H1 (cell line): ENCODE results near the gene TCF7L2. TPM values are rescaled to one million over a fixed set of nuclear protein-coding genes. Genes with fewer than 3 reads are reported as not detected.
A peak's percentile ranks its signal among the peaks of the same experiment; 100 is the strongest.

Experiments
- CTCF ChIA-PET: fragments of 300-600 bp; sonication (Branson Sonifier 250); formaldehyde crosslinking; loops from one replicate; lab custom pipeline; 2021; ENCODE audit not compliant: partially characterized antibody; lab: Charles Lee
- POLR2A ChIA-PET: fragments of 300-600 bp; sonication (Branson Sonifier 250); formaldehyde crosslinking; loops from one replicate; lab custom pipeline; 2021; ENCODE audit warnings: inconsistent platforms; ENCODE audit not compliant: partially characterized antibody; lab: Charles Lee
- DNase-seq, 2 experiments: peaks; one replicate each; pipeline versions ENCODE4 v3.0.0 to v3.0.0-alpha.2; 2010 to 2022; ENCODE audit warnings: low spot score in 2 of 2, low read depth in 1 of 2, mixed read lengths in 1 of 2
- FAIRE-seq: peaks from 2 replicates; lab custom pipeline; 2011; peaks lifted over from hg19 to GRCh38; lab: Jason Lieb, UNC
- H2AFZ ChIP-seq: 2 replicates; pipeline ENCODE4 v1.8.1; 2012; ENCODE audit warnings: low read length, inconsistent platforms
- H2AK5ac ChIP-seq: 2 replicates; pipeline ENCODE4 v1.6.1; 2013; ENCODE audit warnings: low read depth, low read length
- H2BK120ac ChIP-seq: replicated peaks from 2 replicates; pipeline ENCODE3; 2013; ENCODE audit warnings: low read depth, low read length, inconsistent platforms
- H2BK12ac ChIP-seq: 2 replicates; pipeline ENCODE4 v1.6.1; 2013; ENCODE audit warnings: low read depth, low read length
- H2BK15ac ChIP-seq: 2 replicates; pipeline ENCODE4 v1.6.1; 2013; ENCODE audit warnings: low read length
- H2BK20ac ChIP-seq: 2 replicates; pipeline ENCODE4 v1.6.1; 2013; ENCODE audit warnings: low read length
- H2BK5ac ChIP-seq: 2 replicates; pipeline ENCODE4 v1.6.1; 2013; ENCODE audit warnings: low read depth, low read length
- H3K14ac ChIP-seq: 2 replicates; pipeline ENCODE4 v1.6.1; 2013; ENCODE audit warnings: inconsistent platforms; ENCODE audit not compliant: insufficient read length
- H3K18ac ChIP-seq: 2 replicates; pipeline ENCODE4 v1.6.1; 2013; ENCODE audit warnings: low read length; ENCODE audit errors: extremely low read depth
- H3K23ac ChIP-seq: 2 replicates; pipeline ENCODE4 v1.6.1; 2013; ENCODE audit warnings: inconsistent platforms; ENCODE audit not compliant: insufficient read length
- H3K23me2 ChIP-seq: 2 replicates; pipeline ENCODE4 v1.6.1; 2013; ENCODE audit warnings: low read depth, low read length
- H3K27ac ChIP-seq: 2 replicates; pipeline ENCODE4 v1.6.1; 2011; ENCODE audit warnings: low read depth, low read length, inconsistent platforms
- H3K27me3 ChIP-seq, 4 experiments: replicated peaks in 1 of 4; 1 replicate in 1 of 4; 2 replicates in 3 of 4; pipeline versions ENCODE4 v1.6.1 to v1.8.1; 2011 to 2013; ENCODE audit warnings: low read length in 3 of 4, mild to moderate bottlenecking in 3 of 4, inconsistent platforms in 2 of 4, mixed read lengths in 2 of 4, moderate library complexity in 1 of 4; ENCODE audit not compliant: control insufficient read depth in 3 of 4, insufficient read depth in 3 of 4; ENCODE audit errors: extremely low read depth in 1 of 4
- H3K36me3 ChIP-seq, 4 experiments: 2 replicates each; pipeline versions ENCODE4 v1.6.1 to v1.8.1; 2011 to 2013; ENCODE audit warnings: mild to moderate bottlenecking in 4 of 4, low read length in 3 of 4, moderate library complexity in 2 of 4, control low read depth in 1 of 4, inconsistent platforms in 1 of 4; ENCODE audit not compliant: insufficient read depth in 4 of 4, control insufficient read depth in 2 of 4
- H3K4ac ChIP-seq: replicated peaks from 2 replicates; pipeline ENCODE3; 2013; ENCODE audit warnings: low read length, low read depth, mixed read lengths, inconsistent platforms; ENCODE audit not compliant: insufficient read length
- H3K4me1 ChIP-seq, 4 experiments: replicated peaks in 1 of 4; 1 replicate in 1 of 4; 2 replicates in 3 of 4; pipeline versions ENCODE4 v1.6.1 to v1.8.1; 2011 to 2013; ENCODE audit warnings: low read length in 3 of 4, inconsistent platforms in 2 of 4, mixed read lengths in 1 of 4; ENCODE audit not compliant: insufficient read depth in 4 of 4, control insufficient read depth in 3 of 4
- H3K4me2 ChIP-seq, 2 experiments: 2 replicates each; pipeline versions ENCODE4 v1.6.1 to v1.8.1; 2011 to 2013; ENCODE audit warnings: low read depth in 2 of 2, low read length in 2 of 2, control low read depth in 1 of 2, inconsistent platforms in 1 of 2, mild to moderate bottlenecking in 1 of 2; ENCODE audit not compliant: insufficient read depth in 1 of 2
- H3K4me3 ChIP-seq, 4 experiments: fragments of 200-600, 300-600 bp in 1 of 4; sonication (generic), shearing (Covaris generic), sonication (Bioruptor Twin) in 1 of 4; 2 replicates each; pipeline versions ENCODE4 v1.5.1 to v1.8.1; 2011 to 2016; ENCODE audit warnings: low read length in 4 of 4, low read depth in 3 of 4, control low read depth in 2 of 4, inconsistent platforms in 2 of 4, mild to moderate bottlenecking in 2 of 4, mixed read lengths in 1 of 4, moderate library complexity in 1 of 4; ENCODE audit not compliant: insufficient read depth in 2 of 4; ENCODE audit errors: extremely low read depth in 1 of 4
- H3K56ac ChIP-seq: replicated peaks from 2 replicates; pipeline ENCODE3; 2013; ENCODE audit warnings: low read depth, mild to moderate bottlenecking, mixed read lengths, low read length, inconsistent platforms; ENCODE audit not compliant: insufficient read length
- H3K79me1 ChIP-seq: 2 replicates; pipeline ENCODE4 v1.6.1; 2013; ENCODE audit warnings: low read depth, low read length, control low read depth
- H3K79me2 ChIP-seq, 2 experiments: 2 replicates each; pipeline versions ENCODE4 v1.6.1 to v1.8.1; 2012 to 2013; ENCODE audit warnings: low read length in 2 of 2, mild to moderate bottlenecking in 2 of 2, inconsistent platforms in 1 of 2; ENCODE audit not compliant: insufficient read depth in 2 of 2, control insufficient read depth in 1 of 2
- H3K9ac ChIP-seq, 4 experiments: replicated peaks in 1 of 4; 1 replicate in 1 of 4; 2 replicates in 3 of 4; pipeline versions ENCODE4 v1.6.1 to v1.8.1; 2011 to 2013; ENCODE audit warnings: low read depth in 3 of 4, low read length in 3 of 4, control low read depth in 2 of 4, mild to moderate bottlenecking in 2 of 4, moderate library complexity in 2 of 4, inconsistent platforms in 1 of 4; ENCODE audit errors: extremely low read depth in 1 of 4
- H3K9me3 ChIP-seq, 2 experiments: 2 replicates each; pipeline versions ENCODE4 v1.6.1 to v1.8.1; 2012 to 2013; ENCODE audit warnings: mild to moderate bottlenecking in 2 of 2, moderate library complexity in 2 of 2, control low read depth in 1 of 2, inconsistent platforms in 1 of 2, low read depth in 1 of 2, low read length in 1 of 2, mixed read lengths in 1 of 2; ENCODE audit not compliant: insufficient read depth in 2 of 2
- H4K20me1 ChIP-seq, 2 experiments: replicated peaks in 1 of 2; 2 replicates each; pipeline versions ENCODE3 to v1.8.1; 2011 to 2013; ENCODE audit warnings: inconsistent platforms in 2 of 2, low read length in 2 of 2, mild to moderate bottlenecking in 1 of 2; ENCODE audit not compliant: insufficient read depth in 2 of 2, control insufficient read depth in 1 of 2
- H4K5ac ChIP-seq: 2 replicates; pipeline ENCODE4 v1.6.1; 2013; ENCODE audit warnings: low read length, low read depth, mixed read lengths, inconsistent platforms; ENCODE audit not compliant: insufficient read length
- H4K8ac ChIP-seq: 2 replicates; pipeline ENCODE4 v1.8.0; 2013; ENCODE audit warnings: mild to moderate bottlenecking, moderate library complexity, low read length, inconsistent platforms; ENCODE audit not compliant: insufficient read depth; ENCODE audit errors: extremely low read depth
- H4K91ac ChIP-seq: replicated peaks from 2 replicates; pipeline ENCODE3; 2013; ENCODE audit warnings: low read length, mixed read lengths, inconsistent platforms; ENCODE audit not compliant: insufficient read length
- RFX5 ChIP-seq: IDR thresholded peaks from 2 replicates; pipeline ENCODE4 v1.6.1; 2011; ENCODE audit warnings: low read depth, low read length, improper control_type of control experiment, borderline replicate concordance
- SAP30 ChIP-seq: fragments of 300-600 bp; sonication (generic); IDR thresholded peaks from 2 replicates; pipeline ENCODE4 v1.7.1; 2012; ENCODE audit warnings: low read length, moderate library complexity, mild to moderate bottlenecking, inconsistent platforms; ENCODE audit not compliant: insufficient read depth, insufficient replicate concordance
- WGBS, 2 experiments: shearing (Covaris generic) in 1 of 2; methylation state at CpG; one replicate each; pipeline versions ENCODE4 v1.1.6 to v1.1.7; 2013 to 2015; ENCODE audit warnings: low lambda C conversion rate in 2 of 2, mixed read lengths in 2 of 2, inconsistent platforms in 1 of 2, low coverage in 1 of 2, missing lambda C conversion rate in 1 of 2; ENCODE audit not compliant: insufficient replicate concordance in 2 of 2, insufficient coverage in 1 of 2, insufficient read length in 1 of 2; ENCODE audit errors: extremely low coverage in 1 of 2, missing lambda C conversion rate in 1 of 2; 5-methylcytosine and 5-hydroxymethylcytosine counted together
- polyA plus RNA-seq, 7 experiments: library from polyadenylated mRNA; depleted of rRNA in 3 of 7; stranded (reverse) in 5 of 7; unstranded in 2 of 7; fragments of >200 nt in 5 of 7; fragments of 200-250 nt in 2 of 7; gene quantifications; 1 replicate in 5 of 7; 2 replicates in 1 of 7; 4 replicates in 1 of 7; pipeline versions ENCODE4 v1.2.1 to v1.2.3, GENCODE V29; 2011 to 2013; ENCODE audit warnings: missing spikeins in 2 of 7, mixed read lengths in 2 of 7
- total RNA-seq: library from RNA; stranded (reverse); fragmentation: NEBNext Ultra II Directional; extraction: Animal tissue kit (Norgen Biotek cat#: 25700); gene quantifications from 2 replicates; pipeline ENCODE4 v1.2.1, GENCODE V29; 2021

The TCF7L2 gene
- total and polyA plus RNA-seq, 2 of the 8 experiments (the other 6 are each of a cell fraction or from before 2014, with no cell fraction given): 33.9 to 67.3 TPM

DNA sequence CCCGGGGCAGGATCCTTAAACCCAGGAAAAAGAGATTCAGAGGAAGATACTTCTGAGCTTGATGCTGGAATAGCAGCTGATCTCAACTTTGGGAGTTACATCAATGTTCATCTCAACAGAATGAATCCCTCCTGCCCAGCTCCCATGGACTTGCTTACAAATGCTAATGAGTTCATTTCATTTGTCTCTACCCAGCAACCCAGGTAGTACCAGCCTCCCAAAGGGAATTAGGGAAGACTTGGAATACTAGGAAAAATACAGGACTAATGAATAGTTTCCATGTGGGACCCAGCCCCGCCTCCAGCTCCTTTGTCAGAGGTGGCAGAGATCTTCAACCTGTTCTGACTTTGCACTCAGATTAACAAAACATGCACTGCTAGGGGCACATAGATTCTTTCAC lies 22.1 kb upstream of the TCF7L2 start:
- H2BK20ac ChIP-seq: no peak overlapping the region

More for the DNA sequence above, 22.1 kb upstream of the TCF7L2 start:
- H3K36me3 ChIP-seq: no peaks in the 10 kb centered on the region
- peak overlapping the region; percentile 23 for H2BK120ac ChIP-seq
- H3K18ac ChIP-seq: no peak overlapping the region
- peaks cover 0 to 11% (median 3%) of the 10 kb centered on the region in 4 experiments; a peak in 3 of 7 replicates for H3K4me1 ChIP-seq
- no peak overlapping the region for H3K56ac ChIP-seq
- WGBS, 2 experiments: 65% methylated on average over 2 of the region's 2 CpGs; no CpG with 5 or more reads in 1 of the 2 experiments
- no peak overlapping the region for H3K4ac ChIP-seq
- no peak overlapping the region for H3K4me3 ChIP-seq
- H3K23me2 ChIP-seq: no peaks in the 10 kb centered on the region
- H3K14ac ChIP-seq: no peak overlapping the region
- TF ChIP-seq SAP30: no peak
- peak; percentile 19; the same call in 1 of the 2 replicates for TF ChIP-seq RFX5
- no peak overlapping the region for H4K5ac ChIP-seq
- H3K9ac ChIP-seq: no peak overlapping the region
- H3K27ac ChIP-seq: no peak overlapping the region
- H2AK5ac ChIP-seq: no peak overlapping the region
- no peak overlapping the region for H2AFZ ChIP-seq
- FAIRE-seq (peak; percentile 85), DNase-seq (no peak)
- POLR2A ChIA-PET: interaction anchor here (0.6 to 1.7 kb wide), 7 partner anchors 10 to 272 kb away, joined by 3 to 8 read pairs (median 4); no protein-coding TSS in a partner anchor
- H2BK5ac ChIP-seq: no peak overlapping the region
- no peak overlapping the region for H2BK15ac ChIP-seq
- H3K23ac ChIP-seq: no peak overlapping the region
- H3K9me3 ChIP-seq: no peaks in the 10 kb centered on the region
- no peak overlapping the region for H2BK12ac ChIP-seq
- H3K79me1 ChIP-seq: no peaks in the 10 kb centered on the region
- H3K4me2 ChIP-seq: peak overlapping the region in 1 of 2 experiments; percentile 18; a peak in 2 of 4 replicates
- H4K91ac ChIP-seq: no peak overlapping the region
- no peak overlapping the region for H4K8ac ChIP-seq
- no peaks in the 10 kb centered on the region for H3K79me2 ChIP-seq
- H3K27me3 ChIP-seq: no peaks in the 10 kb centered on the region
- H4K20me1 ChIP-seq: no peaks in the 10 kb centered on the region
- CTCF ChIA-PET: interaction anchor here (0.8 to 1.7 kb wide), 5 partner anchors 8 to 460 kb away, joined by 3 to 6 read pairs (median 5); no protein-coding TSS in a partner anchor
